ENCODE measurements around the gene ICE2. TPM values are rescaled to one million over a fixed set of nuclear protein-coding genes. Genes with fewer than 3 reads are reported as not detected.

The ICE2 gene
- total and polyA plus RNA-seq, 2 of the 8 experiments (the other 6 are each of a cell fraction or from before 2014, with no cell fraction given), result 40.0 to 87.3 TPM

DNA sequence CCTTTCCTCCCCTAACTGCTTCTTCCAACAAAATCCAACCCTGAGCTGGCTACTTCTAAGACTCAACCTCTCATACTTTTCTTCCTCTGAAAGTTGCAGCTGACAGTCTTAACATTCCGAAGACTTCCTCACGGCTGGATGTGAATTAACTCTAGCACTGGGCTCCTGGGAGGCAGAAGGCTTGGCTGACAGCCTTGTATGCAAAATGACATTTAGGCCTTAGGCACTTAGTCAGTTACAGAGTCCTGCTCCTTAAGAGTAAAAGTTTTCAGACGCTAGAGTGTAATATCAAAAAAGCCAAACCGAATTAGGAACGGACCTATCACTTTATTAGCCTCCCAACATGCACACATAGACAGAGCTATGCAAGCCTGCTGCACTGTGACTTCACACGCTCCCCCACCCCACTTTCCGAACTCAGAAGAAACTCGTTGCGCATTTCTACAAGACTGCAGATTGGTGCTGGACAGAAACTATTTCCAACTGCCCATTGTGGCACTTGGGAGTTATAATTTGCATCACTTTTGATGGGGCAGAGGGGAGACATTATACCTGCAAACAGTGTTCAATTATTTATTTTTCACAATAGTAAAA is 65.6 kb downstream of the ICE2 start:
- Histone ChIP-seq H2BK12ac (ENCODE audit: low read depth, low read length) (no peak overlapping the region), H3K4ac (replicated peaks; ENCODE audit: insufficient read length, low read depth, low read length) (no peak overlapping the region), H2AFZ (ENCODE audit: low read length) (no peak overlapping the region), H4K8ac (ENCODE audit: extremely low read depth, insufficient read depth, low read length) (no peak overlapping the region), H3K79me2 (ENCODE audit: control insufficient read depth in 1 of 2, insufficient read depth in 2 of 2, low read length in 2 of 2) (no peaks in the 10 kb centered on the region), H3K4me1 (replicated peaks in 1 of 4; ENCODE audit: control insufficient read depth in 3 of 4, insufficient read depth in 4 of 4, low read length in 3 of 4) (no peaks in the 10 kb centered on the region), H3K4me3 (ENCODE audit: extremely low read depth in 1 of 4, insufficient read depth in 2 of 4, low read depth in 3 of 4, low read length in 4 of 4) (no peak overlapping the region), H3K27ac (ENCODE audit: low read depth, low read length) (no peak overlapping the region), H3K23ac (ENCODE audit: insufficient read length) (no peak overlapping the region), H4K5ac (ENCODE audit: insufficient read length, low read depth, low read length) (no peak overlapping the region), H4K91ac (replicated peaks; ENCODE audit: insufficient read length, low read length) (no peak overlapping the region), H3K23me2 (ENCODE audit: low read depth, low read length) (no peaks in the 10 kb centered on the region), H3K56ac (replicated peaks; ENCODE audit: insufficient read length, low read depth, low read length) (no peak overlapping the region), H3K9me3 (ENCODE audit: insufficient read depth in 2 of 2, low read depth in 1 of 2, low read length in 1 of 2) (no peaks in the 10 kb centered on the region), H4K20me1 (replicated peaks in 1 of 2; ENCODE audit: control insufficient read depth in 1 of 2, insufficient read depth in 2 of 2, low read length in 2 of 2) (no peaks in the 10 kb centered on the region), H3K36me3 (ENCODE audit: control insufficient read depth in 2 of 4, insufficient read depth in 4 of 4, low read length in 3 of 4) (no peaks in the 10 kb centered on the region), H3K9ac (replicated peaks in 1 of 4; ENCODE audit: extremely low read depth in 1 of 4, low read depth in 3 of 4, low read length in 3 of 4) (no peak overlapping the region), H3K27me3 (replicated peaks in 1 of 4; ENCODE audit: control insufficient read depth in 3 of 4, extremely low read depth in 1 of 4, insufficient read depth in 3 of 4, low read length in 3 of 4) (no peaks in the 10 kb centered on the region), H3K18ac (ENCODE audit: extremely low read depth, low read length) (no peak overlapping the region; the same call in 1 of the 2 replicates), H2BK15ac (ENCODE audit: low read length) (no peak overlapping the region), H2BK120ac (replicated peaks; ENCODE audit: low read depth, low read length) (no peak overlapping the region), H3K79me1 (ENCODE audit: low read depth, low read length) (no peaks in the 10 kb centered on the region), H3K14ac (ENCODE audit: insufficient read length) (no peak overlapping the region), H2BK20ac (ENCODE audit: low read length) (no peak overlapping the region), H3K4me2 (ENCODE audit: insufficient read depth in 1 of 2, low read depth in 2 of 2, low read length in 2 of 2) (no peak overlapping the region), H2BK5ac (ENCODE audit: low read depth, low read length) (no peak overlapping the region), H2AK5ac (ENCODE audit: low read depth, low read length) (no peak overlapping the region)
- WGBS, 2 experiments (ENCODE audit: extremely low coverage in 1 of 2, insufficient coverage in 1 of 2, insufficient read length in 1 of 2, insufficient replicate concordance in 2 of 2, low coverage in 1 of 2, low lambda C conversion rate in 2 of 2, missing lambda C conversion rate in 1 of 2), result 77% methylated on average over 9 of the region's 9 CpGs; no CpG with 5 or more reads in 1 of the 2 experiments
- FAIRE-seq (no peak), DNase-seq (ENCODE audit: low read depth in 1 of 2, low spot score in 2 of 2) (no peak)
- CTCF ChIA-PET (ENCODE audit: partially characterized antibody), result interaction anchor here (0.8 to 1.2 kb wide), 4 partner anchors 13 to 201 kb away, joined by 3 read pairs; no protein-coding TSS in a partner anchor
- POLR2A ChIA-PET (ENCODE audit: partially characterized antibody), result interaction anchor here (1.1 to 1.7 kb wide), 3 partner anchors 14 to 23 kb away, joined by 3 to 6 read pairs (median 5); no protein-coding TSS in a partner anchor
- TF ChIP-seq RXRA (IDR thresholded peaks at IDR 0.05; ENCODE audit: insufficient read depth, low read depth, low read length), result no peak
- TF ChIP-seq CTBP2 (IDR thresholded peaks at IDR 0.05; ENCODE audit: borderline replicate concordance, insufficient read depth, insufficient read length, low read length), result no peak
- no peak for TF ChIP-seq CBX8 (IDR thresholded peaks at IDR 0.05; ENCODE audit: borderline replicate concordance, low read depth, low read length)
- TF ChIP-seq KDM5A (IDR thresholded peaks at IDR 0.05; ENCODE audit: low read length), result no peak
- TF ChIP-seq TBP (IDR thresholded peaks at IDR 0.05; ENCODE audit: low read depth, low read length), result no peak
- no peak for TF ChIP-seq SP2 (IDR thresholded peaks at IDR 0.05; ENCODE audit: low read length)
- no peak for TF ChIP-seq BRCA1 (IDR thresholded peaks at IDR 0.05; ENCODE audit: low read depth, low read length)
- TF ChIP-seq TEAD4 (IDR thresholded peaks at IDR 0.05; ENCODE audit: low read depth, low read length), result no peak
- TF ChIP-seq, protein P1, sequence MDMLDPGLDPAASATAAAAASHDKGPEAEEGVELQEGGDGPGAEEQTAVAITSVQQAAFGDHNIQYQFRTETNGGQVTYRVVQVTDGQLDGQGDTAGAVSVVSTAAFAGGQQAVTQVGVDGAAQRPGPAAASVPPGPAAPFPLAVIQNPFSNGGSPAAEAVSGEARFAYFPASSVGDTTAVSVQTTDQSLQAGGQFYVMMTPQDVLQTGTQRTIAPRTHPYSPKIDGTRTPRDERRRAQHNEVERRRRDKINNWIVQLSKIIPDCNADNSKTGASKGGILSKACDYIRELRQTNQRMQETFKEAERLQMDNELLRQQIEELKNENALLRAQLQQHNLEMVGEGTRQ (IDR thresholded peaks at IDR 0.05; ENCODE audit: low read length), result no peak
- no peak for TF ChIP-seq TAF1 (IDR thresholded peaks at IDR 0.05; ENCODE audit: low read depth, low read length)
- no peak for TF ChIP-seq KDM4A (IDR thresholded peaks at IDR 0.05; ENCODE audit: low read depth, low read length, severe bottlenecking)
- no peak for TF ChIP-seq MAFK (IDR thresholded peaks at IDR 0.05; ENCODE audit: low read depth, low read length)
- no peak for TF ChIP-seq BACH1 (IDR thresholded peaks at IDR 0.05; ENCODE audit: low read length)

All from H1 (cell line).